Measurements from ENCODE around the gene GALNT18.

GALNT18 gene

DNA sequence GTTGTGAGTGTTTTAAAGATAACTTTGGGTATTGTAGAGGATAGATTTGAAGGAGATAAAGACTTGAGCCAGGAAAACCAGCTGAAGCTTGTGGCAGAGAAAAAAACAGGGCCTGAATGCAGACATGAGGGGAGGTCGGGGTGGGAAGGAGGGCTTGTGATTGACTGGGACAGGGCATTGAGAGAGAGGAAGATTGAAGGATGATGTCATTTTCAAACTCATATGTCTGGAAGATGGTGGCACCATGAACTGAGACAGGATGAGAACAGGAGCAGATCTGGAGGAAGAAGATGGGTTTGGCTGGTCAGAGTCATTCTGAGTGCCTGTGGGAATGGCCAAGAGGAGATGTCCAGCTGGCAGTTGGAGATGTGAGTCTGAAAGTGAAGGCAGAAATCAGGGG lies 283.5 kb downstream of the GALNT18 start:
- TF ChIP-seq, protein P1, sequence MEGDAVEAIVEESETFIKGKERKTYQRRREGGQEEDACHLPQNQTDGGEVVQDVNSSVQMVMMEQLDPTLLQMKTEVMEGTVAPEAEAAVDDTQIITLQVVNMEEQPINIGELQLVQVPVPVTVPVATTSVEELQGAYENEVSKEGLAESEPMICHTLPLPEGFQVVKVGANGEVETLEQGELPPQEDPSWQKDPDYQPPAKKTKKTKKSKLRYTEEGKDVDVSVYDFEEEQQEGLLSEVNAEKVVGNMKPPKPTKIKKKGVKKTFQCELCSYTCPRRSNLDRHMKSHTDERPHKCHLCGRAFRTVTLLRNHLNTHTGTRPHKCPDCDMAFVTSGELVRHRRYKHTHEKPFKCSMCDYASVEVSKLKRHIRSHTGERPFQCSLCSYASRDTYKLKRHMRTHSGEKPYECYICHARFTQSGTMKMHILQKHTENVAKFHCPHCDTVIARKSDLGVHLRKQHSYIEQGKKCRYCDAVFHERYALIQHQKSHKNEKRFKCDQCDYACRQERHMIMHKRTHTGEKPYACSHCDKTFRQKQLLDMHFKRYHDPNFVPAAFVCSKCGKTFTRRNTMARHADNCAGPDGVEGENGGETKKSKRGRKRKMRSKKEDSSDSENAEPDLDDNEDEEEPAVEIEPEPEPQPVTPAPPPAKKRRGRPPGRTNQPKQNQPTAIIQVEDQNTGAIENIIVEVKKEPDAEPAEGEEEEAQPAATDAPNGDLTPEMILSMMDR (IDR thresholded peaks at IDR 0.05; ENCODE audit: control extremely low read depth, extremely low read depth, low read depth, missing control alignments), result no peak
- CTCF ChIA-PET, result no interaction called here
- no peak for DNase-seq (ENCODE audit: extremely low spot score)
- POLR2A ChIA-PET, result no interaction called here

DNA sequence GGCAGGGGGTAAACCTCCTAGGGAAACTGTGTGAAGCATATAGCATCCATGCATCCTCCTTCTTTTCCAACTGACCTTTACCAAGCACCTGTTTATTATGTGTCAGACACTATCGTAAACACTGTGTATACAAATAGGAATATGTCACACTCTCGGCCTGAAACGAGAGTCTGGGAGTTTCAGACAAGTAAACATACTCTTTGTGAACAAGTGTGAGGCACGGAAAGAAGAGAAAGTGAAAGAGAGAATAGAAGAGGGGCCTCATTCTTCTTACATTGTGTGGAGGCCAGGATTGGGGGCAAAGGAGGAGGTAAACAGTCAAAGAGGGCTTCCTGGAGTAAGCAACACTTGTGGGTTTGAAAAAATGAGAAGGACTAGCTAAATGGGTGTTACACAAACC lies 285.1 kb downstream of the GALNT18 start:
- ChIA-PET POLR2A (no interaction called here), CTCF (no interaction called here)
- TF ChIP-seq, protein P1 (IDR thresholded peaks at IDR 0.05; ENCODE audit: control extremely low read depth, extremely low read depth, low read depth, missing control alignments), result no peak
- no peak for DNase-seq (ENCODE audit: extremely low spot score)

DNA sequence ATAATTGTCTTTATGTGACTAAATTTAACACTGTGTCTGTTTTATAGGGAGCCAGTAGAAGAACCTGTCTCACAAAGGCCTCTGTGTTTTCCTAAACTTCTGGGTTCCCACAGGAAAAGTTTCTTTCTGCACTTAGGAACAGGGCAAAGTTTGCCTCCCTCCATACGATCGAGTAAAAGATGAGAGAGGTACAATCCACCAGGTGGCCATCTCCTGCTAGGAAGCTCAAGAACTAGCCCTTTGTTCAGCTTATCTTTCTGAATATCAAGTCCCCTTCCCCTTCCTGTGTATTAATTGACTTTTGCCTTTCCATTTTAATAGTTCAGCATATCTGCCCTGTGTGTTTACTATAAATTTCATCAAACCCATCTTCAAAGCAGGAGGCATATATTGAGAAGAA lies 286.8 kb downstream of the GALNT18 start:
- no peak for DNase-seq (ENCODE audit: extremely low spot score)
- ChIA-PET CTCF (no interaction called here), POLR2A (no interaction called here)
- TF ChIP-seq, protein P1 (IDR thresholded peaks at IDR 0.05; ENCODE audit: control extremely low read depth, extremely low read depth, low read depth, missing control alignments), result no peak

DNA sequence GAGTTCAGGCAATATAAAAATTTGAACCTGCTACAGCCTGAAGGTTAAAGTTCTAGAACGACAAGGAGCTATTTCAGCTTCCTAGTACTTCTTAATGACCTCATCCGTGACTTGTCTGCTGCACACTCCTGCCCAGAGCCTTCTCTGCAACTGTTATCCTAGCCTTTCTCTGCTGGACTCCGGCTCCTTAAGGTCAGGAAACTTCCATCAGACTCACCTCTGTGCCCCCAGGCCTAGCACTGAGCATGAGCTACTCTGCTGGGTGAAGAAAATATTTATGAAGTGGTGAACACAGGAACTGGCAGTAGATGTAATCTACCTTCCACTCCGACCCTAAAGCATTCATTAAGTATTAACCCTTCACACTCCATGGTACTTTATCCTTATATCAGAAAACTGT lies 287.2 kb downstream of the GALNT18 start:
- CTCF ChIA-PET, result no interaction called here
- DNase-seq (ENCODE audit: extremely low spot score), result no peak
- POLR2A ChIA-PET, result no interaction called here
- TF ChIP-seq, protein P1 (IDR thresholded peaks at IDR 0.05; ENCODE audit: control extremely low read depth, extremely low read depth, low read depth, missing control alignments), result no peak

DNA sequence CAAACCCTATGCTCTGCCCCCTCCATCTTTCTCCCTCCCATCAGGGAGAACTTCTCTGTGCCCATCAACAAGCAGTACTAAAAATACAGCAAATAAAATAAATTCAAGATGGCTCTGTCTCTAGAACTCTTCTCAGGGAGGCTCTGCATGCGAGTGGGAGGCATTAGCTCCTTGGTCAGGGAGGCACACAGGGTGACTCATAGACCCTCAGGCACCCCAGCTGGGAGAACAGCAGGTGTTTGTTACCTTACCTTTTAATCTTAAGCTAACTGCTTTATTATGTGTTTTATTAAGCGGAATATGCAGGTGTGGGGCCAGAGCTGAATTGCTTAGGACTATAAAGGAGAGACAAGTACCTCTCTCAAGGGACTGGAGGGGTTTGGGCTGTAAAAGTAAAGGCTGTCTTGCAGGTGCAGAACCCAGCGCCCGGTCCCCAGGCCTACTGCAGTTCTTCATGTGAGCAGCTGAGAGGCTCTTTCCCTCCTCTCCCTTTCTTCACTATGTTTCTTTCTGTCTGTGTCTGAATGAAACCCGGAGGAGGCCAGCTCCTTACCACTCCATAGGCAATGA lies 289.6 kb downstream of the GALNT18 start:
- ChIA-PET CTCF (interaction anchor here (1.3 kb wide), 1 partner anchor 11 kb away, joined by 3 read pairs; no protein-coding TSS in a partner anchor), POLR2A (no interaction called here)
- DNase-seq (ENCODE audit: extremely low spot score), result no peak
- TF ChIP-seq, protein P1 (IDR thresholded peaks at IDR 0.05; ENCODE audit: control extremely low read depth, extremely low read depth, low read depth, missing control alignments), result no peak

DNA sequence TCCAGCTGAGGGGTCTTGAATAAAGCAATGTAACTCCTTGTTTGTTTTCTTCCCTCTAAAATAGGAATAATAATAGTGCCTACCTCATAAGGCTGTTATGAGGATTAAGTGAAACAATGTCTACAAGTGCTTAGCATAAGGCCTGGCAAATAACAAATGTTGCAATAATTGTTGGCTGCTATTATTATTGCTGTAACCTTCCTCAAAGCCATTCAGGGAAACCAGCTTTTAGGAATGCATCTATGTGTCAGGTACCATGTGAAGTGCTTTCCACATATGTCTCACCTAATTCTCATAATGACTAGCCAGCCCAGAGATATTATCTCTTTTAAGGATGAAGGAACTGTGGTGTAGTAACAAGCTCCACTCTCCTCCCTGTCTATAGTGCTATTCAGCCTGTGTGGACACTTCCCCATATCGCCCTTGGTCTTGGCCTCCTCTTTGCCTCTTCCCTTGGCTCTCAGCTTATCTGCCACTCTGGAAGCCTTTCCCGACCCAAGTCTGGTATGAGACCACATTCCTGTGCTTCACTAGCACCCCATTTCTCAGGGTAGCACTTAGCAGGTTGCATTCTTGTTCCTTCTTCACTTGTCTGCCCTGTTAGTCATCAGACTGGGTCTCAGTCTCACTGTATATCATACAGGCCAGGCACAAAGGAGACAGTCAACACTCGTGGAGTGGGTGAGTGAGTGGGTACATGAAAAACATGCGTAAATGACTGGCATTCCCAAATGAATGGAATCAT lies 292.6 kb downstream of the GALNT18 start:
- DNase-seq (ENCODE audit: extremely low spot score), result no peak
- ChIA-PET POLR2A (no interaction called here), CTCF (interaction anchor here (1.2 kb wide), 1 partner anchor 13 kb away, joined by 3 read pairs; no protein-coding TSS in a partner anchor)
- TF ChIP-seq, protein P1 (IDR thresholded peaks at IDR 0.05; ENCODE audit: control extremely low read depth, extremely low read depth, low read depth, missing control alignments), result no peak
